Measurements from ENCODE around the gene SCAMP5.

SCAMP5 gene

GRCh38 chr15:75008629-75009326 lies 13.4 kb downstream of the SCAMP5 start:
- DNase-seq (ENCODE audit: insufficient read length, low spot score): no peak
- peak; percentile 60; the same call in 1 of the 2 replicates for TF ChIP-seq POU2F2 (IDR thresholded peaks at IDR 0.05; ENCODE audit: low read depth, low read length)
- no peak for TF ChIP-seq POLR2A (IDR thresholded peaks at IDR 0.05; ENCODE audit: low read depth, low read length)
- no peak for TF ChIP-seq PAX5 (IDR thresholded peaks at IDR 0.05; ENCODE audit: insufficient read depth, low read length, severe bottlenecking)
- TF ChIP-seq POLR2AphosphoS5 (IDR thresholded peaks at IDR 0.05; ENCODE audit: low read depth, low read length): no peak
- TF ChIP-seq TAF1 (IDR thresholded peaks at IDR 0.05; ENCODE audit: low read depth, low read length): no peak
- peak; percentile 61 for TF ChIP-seq SPI1 (IDR thresholded peaks at IDR 0.05; ENCODE audit: low read depth, low read length)
- FAIRE-seq: peak; percentile 23

DNA sequence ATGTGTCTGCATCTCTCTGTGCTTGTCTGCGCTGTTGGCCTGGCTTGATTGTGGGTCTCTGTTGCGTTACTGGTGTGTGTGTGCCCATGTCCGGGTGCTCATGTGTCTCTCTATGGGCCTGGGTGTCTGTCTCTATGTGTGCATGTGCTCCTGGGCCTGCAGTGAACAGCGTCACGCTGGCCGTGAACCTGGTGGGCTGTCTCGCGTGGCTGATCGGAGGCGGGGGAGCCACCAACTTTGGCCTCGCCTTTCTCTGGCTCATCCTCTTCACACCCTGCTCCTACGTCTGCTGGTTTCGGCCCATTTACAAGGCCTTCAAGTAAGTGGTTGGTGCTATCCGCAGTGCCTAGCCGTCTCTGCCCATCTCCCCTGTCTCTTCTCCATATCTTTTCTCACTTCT lies 21.1 kb downstream of the SCAMP5 start:
- FAIRE-seq (no peak), DNase-seq (ENCODE audit: insufficient read length, low spot score) (no peak)
- TF ChIP-seq SPI1 (IDR thresholded peaks at IDR 0.05; ENCODE audit: low read depth, low read length) (no peak), POU2F2 (IDR thresholded peaks at IDR 0.05; ENCODE audit: low read depth, low read length) (no peak), PAX5 (IDR thresholded peaks at IDR 0.05; ENCODE audit: insufficient read depth, low read length, severe bottlenecking) (no peak), POLR2A (IDR thresholded peaks at IDR 0.05; ENCODE audit: low read depth, low read length) (no peak), TAF1 (IDR thresholded peaks at IDR 0.05; ENCODE audit: low read depth, low read length) (no peak), POLR2AphosphoS5 (IDR thresholded peaks at IDR 0.05; ENCODE audit: low read depth, low read length) (no peak)

DNA sequence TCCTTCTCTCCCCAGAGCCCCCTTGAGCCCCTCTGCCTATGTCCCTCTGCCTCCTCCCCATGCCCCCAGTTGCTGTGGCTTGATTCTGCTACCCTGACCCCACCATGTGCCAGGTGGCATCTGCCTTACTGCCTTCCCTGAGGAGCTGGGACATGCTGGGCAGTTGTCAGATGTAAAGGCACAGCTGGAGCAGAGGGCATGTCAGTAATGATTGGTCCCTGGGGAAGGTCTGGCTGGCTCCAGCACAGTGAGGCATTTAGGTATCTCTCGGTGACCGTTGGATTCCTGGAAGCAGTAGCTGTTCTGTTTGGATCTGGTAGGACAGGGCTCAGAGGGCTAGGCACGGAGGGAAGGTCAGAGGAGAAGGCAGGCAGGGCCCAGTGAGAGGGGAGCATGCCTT lies 24.6 kb downstream of the SCAMP5 start:
- FAIRE-seq: no peak

DNA sequence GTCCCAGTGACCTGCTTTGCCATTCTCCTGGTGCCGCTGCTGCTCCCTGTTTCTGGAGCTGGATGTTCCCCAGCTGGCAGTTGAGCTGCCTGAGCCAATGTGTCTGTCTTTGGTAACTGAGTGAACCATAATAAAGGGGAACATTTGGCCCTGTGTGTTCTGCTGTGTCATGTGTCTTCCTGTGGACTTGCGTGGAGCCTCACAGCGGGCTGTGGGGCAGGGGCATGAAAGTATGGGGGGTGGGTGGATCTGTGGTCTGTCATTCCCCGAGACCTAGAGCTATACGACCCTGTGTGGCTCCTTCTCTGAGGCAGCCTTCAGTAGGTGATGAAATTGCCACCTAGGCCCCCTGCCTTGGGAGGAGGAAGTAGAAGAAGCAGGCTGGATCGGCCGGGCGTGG lies 26.0 kb downstream of the SCAMP5 start:
- no peak for FAIRE-seq
- no peak for DNase-seq (ENCODE audit: insufficient read length, low spot score)

More for the DNA sequence above, 24.6 kb downstream of the SCAMP5 start:
- no peak for TF ChIP-seq SPI1 (IDR thresholded peaks at IDR 0.05; ENCODE audit: low read depth, low read length)
- no peak for TF ChIP-seq TAF1 (IDR thresholded peaks at IDR 0.05; ENCODE audit: low read depth, low read length)
- no peak for TF ChIP-seq PAX5 (IDR thresholded peaks at IDR 0.05; ENCODE audit: insufficient read depth, low read length, severe bottlenecking)
- no peak for TF ChIP-seq POLR2AphosphoS5 (IDR thresholded peaks at IDR 0.05; ENCODE audit: low read depth, low read length)
- no peak for TF ChIP-seq POLR2A (IDR thresholded peaks at IDR 0.05; ENCODE audit: low read depth, low read length)
- TF ChIP-seq POU2F2 (IDR thresholded peaks at IDR 0.05; ENCODE audit: low read depth, low read length): no peak
- no peak for DNase-seq (ENCODE audit: insufficient read length, low spot score)

DNA sequence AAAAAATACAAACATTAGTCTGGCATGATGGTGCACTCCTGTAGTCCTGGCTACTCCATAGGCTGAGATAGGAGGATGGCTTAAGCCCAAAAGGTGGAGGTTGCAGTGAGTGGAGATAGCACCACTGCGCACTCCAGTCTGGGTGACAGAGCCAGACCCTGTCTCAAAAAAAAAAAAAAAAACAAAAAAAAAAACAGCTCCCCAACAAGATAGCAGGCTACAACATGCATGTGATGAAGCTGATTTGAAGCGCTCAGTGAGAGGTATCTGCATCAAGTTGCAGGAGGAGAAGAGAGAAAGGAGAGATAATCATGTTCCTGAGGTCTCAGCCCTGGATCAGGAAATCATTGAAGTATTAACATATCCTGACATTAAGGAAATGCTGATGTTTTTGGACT lies 27.4 kb downstream of the SCAMP5 start:
- FAIRE-seq (no peak), DNase-seq (ENCODE audit: insufficient read length, low spot score) (no peak)
- TF ChIP-seq SPI1 (IDR thresholded peaks at IDR 0.05; ENCODE audit: low read depth, low read length): no peak
- TF ChIP-seq POLR2AphosphoS5 (IDR thresholded peaks at IDR 0.05; ENCODE audit: low read depth, low read length): no peak
- no peak for TF ChIP-seq PAX5 (IDR thresholded peaks at IDR 0.05; ENCODE audit: insufficient read depth, low read length, severe bottlenecking)
- no peak for TF ChIP-seq TAF1 (IDR thresholded peaks at IDR 0.05; ENCODE audit: low read depth, low read length)
- no peak for TF ChIP-seq POU2F2 (IDR thresholded peaks at IDR 0.05; ENCODE audit: low read depth, low read length)
- no peak for TF ChIP-seq POLR2A (IDR thresholded peaks at IDR 0.05; ENCODE audit: low read depth, low read length)

More for the DNA sequence above, 26.0 kb downstream of the SCAMP5 start:
- TF ChIP-seq POU2F2 (IDR thresholded peaks at IDR 0.05; ENCODE audit: low read depth, low read length) (no peak), SPI1 (IDR thresholded peaks at IDR 0.05; ENCODE audit: low read depth, low read length) (no peak), TAF1 (IDR thresholded peaks at IDR 0.05; ENCODE audit: low read depth, low read length) (no peak), POLR2A (IDR thresholded peaks at IDR 0.05; ENCODE audit: low read depth, low read length) (no peak), PAX5 (IDR thresholded peaks at IDR 0.05; ENCODE audit: insufficient read depth, low read length, severe bottlenecking) (no peak)

DNA sequence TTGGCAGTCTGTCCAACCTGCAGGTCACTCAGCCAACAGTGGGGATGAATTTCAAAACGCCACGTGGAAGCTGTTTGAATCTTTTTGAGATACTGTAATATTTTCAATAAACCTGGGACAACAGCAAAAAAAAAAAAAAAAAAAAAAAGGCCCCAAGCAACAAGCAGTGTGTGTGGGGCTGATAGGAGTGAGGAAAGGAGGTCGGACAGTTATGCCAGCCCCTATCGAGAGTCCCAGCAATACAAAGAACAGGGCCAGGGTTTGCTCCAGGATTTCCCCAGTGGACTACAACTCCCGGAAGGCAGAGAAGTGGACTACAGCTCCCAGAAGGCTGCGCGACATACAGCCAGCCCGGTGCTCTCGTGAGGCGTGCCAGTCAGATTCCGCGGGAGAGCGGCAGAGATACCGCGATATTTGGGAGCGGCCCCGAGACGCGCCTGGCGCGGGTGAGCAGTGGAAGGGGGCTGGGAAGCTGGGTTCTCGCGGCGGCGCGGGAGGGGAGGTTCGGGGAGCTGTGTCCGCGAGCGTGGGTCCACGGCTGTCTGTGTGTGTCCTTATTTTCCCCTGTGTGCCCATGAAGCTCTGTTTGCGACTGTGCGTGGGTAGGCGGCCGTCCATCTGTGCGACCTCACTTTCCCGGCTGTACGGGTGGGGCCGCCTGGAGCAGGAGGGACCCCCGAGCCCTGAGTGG lies 28.0 kb downstream of the SCAMP5 start, which contains the start of gene PPCDC:
PPCDC (plus strand) TSS at position 410 of the 691 bp plus-strand sequence. CDS start 4,729 bp downstream, outside the sequence.
- DNase-seq (ENCODE audit: insufficient read length, low spot score): peak; percentile 97
- peak; percentile 98 for FAIRE-seq
- TF ChIP-seq PAX5 (IDR thresholded peaks at IDR 0.05; ENCODE audit: insufficient read depth, low read length, severe bottlenecking) (no peak), POU2F2 (IDR thresholded peaks at IDR 0.05; ENCODE audit: low read depth, low read length) (peak; percentile 83), TAF1 (IDR thresholded peaks at IDR 0.05; ENCODE audit: low read depth, low read length) (peak; percentile 92), POLR2A (IDR thresholded peaks at IDR 0.05; ENCODE audit: low read depth, low read length) (peak; percentile 97), SPI1 (IDR thresholded peaks at IDR 0.05; ENCODE audit: low read depth, low read length) (no peak), POLR2AphosphoS5 (IDR thresholded peaks at IDR 0.05; ENCODE audit: low read depth, low read length) (peak; percentile 97)

- peak; percentile 41 for FAIRE-seq
- DNase-seq (ENCODE audit: insufficient read length, low spot score): no peak
- TF ChIP-seq POLR2AphosphoS5 (IDR thresholded peaks at IDR 0.05; ENCODE audit: low read depth, low read length) (no peak), TAF1 (IDR thresholded peaks at IDR 0.05; ENCODE audit: low read depth, low read length) (no peak), POU2F2 (IDR thresholded peaks at IDR 0.05; ENCODE audit: low read depth, low read length) (no peak), PAX5 (IDR thresholded peaks at IDR 0.05; ENCODE audit: insufficient read depth, low read length, severe bottlenecking) (no peak), POLR2A (IDR thresholded peaks at IDR 0.05; ENCODE audit: low read depth, low read length) (no peak; the same call in 1 of the 2 replicates), SPI1 (IDR thresholded peaks at IDR 0.05; ENCODE audit: low read depth, low read length) (peak; percentile 42)
These were observed 28.7 kb downstream of the SCAMP5 start for GRCh38 chr15:75023872-75024636.

DNA sequence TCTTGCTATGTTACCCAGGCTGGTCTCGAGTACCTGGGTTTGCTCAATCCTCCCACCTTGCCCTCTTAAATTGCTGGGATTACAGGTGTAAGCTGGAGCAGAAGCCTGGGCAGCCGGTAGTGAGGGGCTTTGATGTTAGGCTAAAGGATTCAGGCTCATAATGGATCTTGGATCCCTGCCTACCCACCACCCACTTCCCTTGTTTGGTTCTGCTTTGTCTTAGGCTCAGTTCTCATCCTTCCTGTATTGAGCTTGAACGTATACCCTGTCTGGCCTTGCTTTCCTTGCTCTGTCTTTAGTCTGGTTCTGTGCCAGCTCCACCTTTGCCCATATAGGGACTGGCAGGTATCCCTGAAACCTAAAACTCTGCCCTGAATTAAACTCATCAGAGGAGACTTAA lies 29.7 kb downstream of the SCAMP5 start:
- FAIRE-seq (peak; percentile 52), DNase-seq (ENCODE audit: insufficient read length, low spot score) (no peak)
- no peak for TF ChIP-seq POLR2AphosphoS5 (IDR thresholded peaks at IDR 0.05; ENCODE audit: low read depth, low read length)
- no peak for TF ChIP-seq PAX5 (IDR thresholded peaks at IDR 0.05; ENCODE audit: insufficient read depth, low read length, severe bottlenecking)
- no peak for TF ChIP-seq POLR2A (IDR thresholded peaks at IDR 0.05; ENCODE audit: low read depth, low read length)
- no peak for TF ChIP-seq POU2F2 (IDR thresholded peaks at IDR 0.05; ENCODE audit: low read depth, low read length)
- no peak for TF ChIP-seq TAF1 (IDR thresholded peaks at IDR 0.05; ENCODE audit: low read depth, low read length)
- no peak for TF ChIP-seq SPI1 (IDR thresholded peaks at IDR 0.05; ENCODE audit: low read depth, low read length)
